ENCODE data around the gene PRKCB.

PRKCB gene

DNA sequence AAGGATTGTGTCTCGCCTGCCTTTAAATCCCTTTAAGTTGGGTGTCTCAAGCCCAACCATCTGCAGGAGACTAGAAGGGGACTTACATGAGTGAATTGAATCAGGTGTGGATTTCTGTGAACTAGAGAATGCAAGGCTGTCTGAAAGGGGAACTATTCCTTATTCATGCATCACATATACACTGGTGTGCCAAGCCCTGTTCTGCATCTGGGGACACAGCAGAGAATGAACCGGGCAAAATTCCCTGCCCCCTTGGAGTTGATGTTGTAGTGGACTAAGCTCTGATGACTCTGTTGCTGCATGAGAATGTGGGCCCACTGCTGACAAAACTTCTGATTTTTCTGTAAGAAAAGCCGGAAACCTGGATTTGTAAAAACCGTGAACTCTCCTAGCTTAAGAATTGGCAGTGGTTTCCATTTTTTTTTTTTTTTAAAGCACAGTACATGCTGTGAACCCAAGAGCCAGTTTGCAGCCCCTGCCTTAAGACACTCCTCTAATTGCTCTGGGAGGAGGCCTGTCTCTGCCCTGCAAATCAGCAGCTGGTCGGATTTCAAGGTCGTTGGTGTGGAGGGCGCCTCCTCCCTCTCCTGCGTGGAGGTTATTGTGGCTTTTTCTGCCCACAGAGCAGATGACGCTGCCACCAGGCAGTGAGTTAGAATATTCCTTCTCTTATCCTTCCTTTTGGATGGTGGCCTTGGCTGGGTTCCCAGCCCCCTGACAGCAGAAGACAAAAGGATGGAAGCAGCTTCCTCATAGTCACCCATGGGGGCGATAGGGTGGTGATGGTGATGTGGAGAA is 131.0 kb downstream of the PRKCB start:
- no peak for DNase-seq (ENCODE audit: low read depth, low spot score)

DNA sequence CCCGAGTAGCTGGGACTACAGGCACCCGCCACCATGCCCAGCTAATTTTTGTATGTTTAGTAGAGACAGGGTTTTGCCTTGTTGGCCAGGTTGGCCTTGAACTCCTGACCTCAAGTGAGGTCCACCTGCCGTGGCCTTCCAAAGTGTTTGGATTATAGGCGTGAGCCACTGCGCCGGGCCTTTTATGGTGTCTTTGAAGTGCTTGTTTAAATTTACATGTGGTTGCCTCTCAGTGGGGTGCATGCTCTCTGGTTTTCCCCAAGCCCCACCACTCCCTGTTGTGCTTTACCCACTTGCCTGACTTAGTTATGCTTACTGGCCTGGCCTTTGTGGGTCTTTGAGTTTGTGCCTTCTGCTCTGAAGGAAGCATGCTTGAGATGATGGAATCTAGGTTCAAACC is 132.0 kb downstream of the PRKCB start:
- DNase-seq (ENCODE audit: low read depth, low spot score), result no peak

DNA sequence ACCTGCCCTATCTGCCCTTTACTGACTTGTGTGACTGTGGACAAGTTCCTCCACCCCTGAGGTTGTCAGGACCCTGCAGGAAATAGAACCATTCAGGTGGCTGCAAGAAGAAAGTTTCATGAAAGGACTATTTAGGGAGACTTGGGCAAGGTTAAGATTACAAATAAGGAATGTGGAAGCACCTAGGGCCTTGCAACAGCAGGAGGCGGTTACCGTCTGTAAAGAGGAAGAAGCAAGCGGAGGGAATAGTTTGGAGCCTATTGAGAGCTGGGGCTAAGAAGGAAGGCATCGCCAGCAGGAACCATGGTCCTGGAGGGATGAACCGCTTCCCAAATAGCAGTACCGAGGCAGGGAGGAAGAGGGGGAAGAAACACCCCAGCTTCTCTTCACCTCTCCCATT is 132.4 kb downstream of the PRKCB start:
- DNase-seq (ENCODE audit: low read depth, low spot score), result no peak

GRCh38 chr16:23969468-23970297 is 133.9 kb downstream of the PRKCB start:
- no peak for DNase-seq (ENCODE audit: low read depth, low spot score)

- DNase-seq (ENCODE audit: low read depth, low spot score), result no peak
Measured at GRCh38 chr16:23974223-23974622, 138.4 kb downstream of the PRKCB start.

GRCh38 chr16:23975293-23975692 is 139.5 kb downstream of the PRKCB start:
- DNase-seq (ENCODE audit: low read depth, low spot score), result no peak

- no peak for DNase-seq (ENCODE audit: low read depth, low spot score)
Measured at GRCh38 chr16:23976091-23976490, 140.3 kb downstream of the PRKCB start.

GRCh38 chr16:23976524-23976923 is 140.7 kb downstream of the PRKCB start:
- no peak for DNase-seq (ENCODE audit: low read depth, low spot score)

DNA sequence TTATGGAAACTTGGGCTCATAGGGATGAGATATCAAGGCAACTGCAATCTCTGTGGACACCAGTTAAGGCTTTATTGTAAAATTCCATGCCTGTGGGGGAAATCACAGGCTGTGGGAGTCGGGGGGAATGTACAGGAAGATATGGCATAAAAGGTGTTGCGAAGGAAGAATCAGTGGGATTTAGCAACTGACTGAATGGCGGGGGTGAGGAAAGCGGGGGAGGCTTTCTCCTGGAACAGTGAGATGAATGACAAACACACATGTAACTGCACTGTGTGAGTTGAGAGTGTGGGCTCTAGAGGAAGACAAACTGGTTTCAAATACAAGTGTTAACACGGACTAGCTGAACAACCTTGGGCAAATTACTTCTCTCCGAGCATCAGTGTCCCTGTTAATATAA is 143.7 kb downstream of the PRKCB start:
- DNase-seq (ENCODE audit: low read depth, low spot score), result no peak

GRCh38 chr16:23979982-23980381 is 144.2 kb downstream of the PRKCB start:
- no peak for DNase-seq (ENCODE audit: low read depth, low spot score)

DNA sequence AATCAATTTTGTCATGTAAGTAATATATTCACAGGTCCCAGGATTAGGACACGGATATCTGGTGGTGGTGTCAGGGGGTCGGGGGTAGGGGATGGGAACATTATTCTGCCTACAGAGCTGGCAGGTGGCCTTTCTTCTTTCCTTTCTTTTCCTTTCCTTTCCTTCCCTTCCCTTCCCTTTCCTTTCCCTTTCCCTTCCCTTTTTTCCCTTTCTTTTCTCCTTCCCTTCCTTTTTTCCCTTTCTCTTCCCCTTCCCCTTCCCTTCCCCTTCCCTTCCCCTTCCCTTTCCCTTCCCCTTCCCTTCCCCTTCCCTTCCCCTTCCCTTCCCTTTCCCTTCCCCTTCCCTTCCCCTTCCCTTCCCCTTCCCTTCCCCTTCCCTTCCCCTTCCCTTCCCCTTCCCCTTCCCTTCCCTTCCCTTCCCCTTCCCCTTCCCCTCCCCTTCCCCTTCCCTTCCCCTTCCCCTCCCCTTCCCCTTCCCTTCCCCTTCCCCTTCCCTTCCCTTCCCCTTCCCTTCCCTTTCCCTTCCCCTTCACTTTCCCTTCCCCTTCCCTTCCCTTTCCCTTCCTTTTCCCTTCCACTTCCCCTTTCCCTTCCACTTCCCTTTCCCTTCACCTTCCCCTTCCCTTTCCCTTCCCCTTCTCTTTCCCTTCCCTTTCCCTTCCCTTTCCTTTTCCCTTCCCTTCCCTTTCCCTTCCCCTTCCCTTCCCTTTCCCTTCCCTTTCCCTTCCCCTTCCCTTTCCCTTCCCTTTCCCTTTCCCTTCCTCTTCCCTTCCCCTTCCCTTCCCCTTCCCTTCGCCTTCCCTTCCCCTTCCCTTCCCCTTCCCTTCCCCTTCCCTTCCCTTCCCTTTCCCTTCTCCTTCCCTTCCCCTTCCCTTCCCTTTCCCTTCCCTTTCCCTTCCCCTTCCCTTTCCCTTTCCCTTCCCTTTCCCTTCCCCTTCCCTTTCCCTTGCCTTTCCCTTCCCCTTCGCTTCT is 145.9 kb downstream of the PRKCB start:
- no peak for DNase-seq (ENCODE audit: low read depth, low spot score)

DNA sequence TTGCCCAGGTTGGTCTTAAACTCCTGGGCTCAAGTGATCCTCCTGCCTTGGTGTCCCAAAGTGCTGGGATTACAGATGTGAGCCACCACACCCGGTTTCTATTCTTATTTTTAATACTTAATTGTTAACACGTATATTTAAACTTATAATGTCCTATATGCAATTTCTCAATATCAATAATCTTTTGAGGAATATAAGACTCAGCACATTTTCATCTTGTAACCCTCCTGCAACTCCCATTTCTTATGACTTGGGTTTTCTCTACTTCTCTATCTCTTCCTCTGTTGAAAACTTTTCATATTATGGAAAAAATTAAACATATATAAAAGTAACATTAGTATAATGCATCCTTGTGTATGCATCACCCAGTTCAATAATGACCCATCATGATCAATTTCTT is 150.7 kb downstream of the PRKCB start:
- DNase-seq (ENCODE audit: low read depth, low spot score), result no peak

DNA sequence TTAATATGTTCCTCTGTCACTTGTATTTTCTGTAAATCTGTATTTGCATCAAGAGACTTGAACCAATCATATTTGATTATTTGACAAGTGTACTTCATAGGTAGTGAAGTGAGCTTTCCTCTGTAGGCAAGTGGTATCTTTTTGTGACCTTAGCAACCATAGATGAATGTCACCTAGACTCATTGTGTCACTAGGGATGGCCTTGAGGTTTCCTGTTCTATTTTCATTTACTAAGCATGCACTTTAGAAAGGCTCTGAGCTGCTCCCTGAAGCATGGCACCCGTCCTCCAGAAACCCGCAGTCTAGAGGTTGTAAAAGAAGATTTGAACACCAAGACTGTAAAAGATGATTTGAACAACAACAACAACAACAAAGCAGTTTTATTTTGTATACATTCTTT is 151.7 kb downstream of the PRKCB start:
- no peak for DNase-seq (ENCODE audit: low read depth, low spot score)

GRCh38 chr16:23990507-23990906 is 154.7 kb downstream of the PRKCB start:
- no peak for DNase-seq (ENCODE audit: low read depth, low spot score)

- no peak for DNase-seq (ENCODE audit: low read depth, low spot score)
Measured at GRCh38 chr16:23991066-23991465, 155.3 kb downstream of the PRKCB start.

DNA sequence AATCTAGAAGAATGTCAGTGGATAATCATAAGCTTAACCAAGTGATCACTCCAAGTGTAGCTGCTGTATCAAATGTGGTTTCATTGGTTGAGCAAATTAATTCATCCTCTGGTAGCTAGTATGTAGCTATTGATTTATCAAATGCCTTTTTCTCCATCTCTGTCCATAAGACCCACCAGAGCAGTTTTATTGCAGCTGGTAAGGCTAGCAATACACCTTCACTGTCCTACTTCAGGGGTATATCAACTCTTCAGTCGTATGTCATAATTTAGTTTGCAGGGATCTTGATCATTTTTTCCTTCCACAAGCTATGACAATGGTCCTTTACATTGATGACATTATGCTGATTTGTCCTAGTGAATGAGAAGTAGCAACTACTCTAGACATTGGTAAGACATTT is 158.8 kb downstream of the PRKCB start:
- no peak for DNase-seq (ENCODE audit: low read depth, low spot score)

DNA sequence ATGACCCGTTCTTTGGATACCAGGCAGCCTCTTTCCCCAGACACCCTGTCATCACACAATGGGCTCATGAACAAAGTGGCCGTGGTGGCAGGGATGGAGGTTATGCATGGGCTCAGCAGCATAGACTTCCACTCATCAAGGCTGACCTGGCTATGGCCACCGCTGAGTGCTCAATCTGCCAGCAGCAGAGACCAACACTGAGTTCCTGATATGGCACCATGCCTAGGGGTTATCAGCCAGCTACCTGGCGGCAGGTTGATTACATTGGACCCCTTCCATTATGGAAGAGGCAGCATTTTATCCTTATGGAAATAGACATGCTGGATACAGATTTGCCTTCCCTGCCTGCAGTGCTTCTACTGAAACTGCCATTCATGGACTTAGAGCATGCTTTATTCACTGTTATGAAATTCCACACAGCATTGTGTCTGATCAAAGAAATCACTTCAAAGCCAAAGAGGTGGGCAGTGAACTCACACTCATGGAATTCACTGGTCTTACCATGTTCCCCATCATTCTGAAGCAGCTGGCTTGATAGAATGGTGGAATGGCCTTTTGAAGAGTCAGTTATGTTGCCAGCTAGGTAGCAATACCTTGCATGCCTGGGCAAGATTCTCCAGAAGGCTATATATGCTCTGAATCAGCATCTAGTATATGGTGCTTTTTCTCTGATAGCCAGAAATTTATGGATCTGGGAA is 160.6 kb downstream of the PRKCB start:
- DNase-seq (ENCODE audit: low read depth, low spot score), result no peak

DNA sequence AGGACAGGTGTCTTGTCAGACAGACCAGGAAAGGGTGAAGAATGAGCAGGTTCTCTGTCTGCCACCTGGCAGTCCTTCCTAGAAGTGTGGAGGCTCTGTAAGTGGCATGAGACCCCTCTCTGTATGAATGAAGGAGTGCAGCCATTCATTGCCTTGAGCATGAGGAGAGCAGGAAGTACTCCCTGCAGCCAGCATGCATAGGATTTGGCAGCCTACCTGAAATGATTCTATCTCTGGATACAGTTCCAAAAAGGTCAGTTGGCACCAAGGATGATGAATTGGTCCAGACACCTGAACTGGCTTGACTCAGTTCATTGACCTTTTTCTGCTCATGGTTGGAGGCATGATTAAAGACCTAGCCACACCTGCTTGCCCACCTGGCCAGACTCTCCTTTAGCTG is 163.0 kb downstream of the PRKCB start:
- DNase-seq (ENCODE audit: low read depth, low spot score), result no peak

- DNase-seq (ENCODE audit: low read depth, low spot score), result no peak
Measured at GRCh38 chr16:23999663-24000062, 163.9 kb downstream of the PRKCB start.

DNA sequence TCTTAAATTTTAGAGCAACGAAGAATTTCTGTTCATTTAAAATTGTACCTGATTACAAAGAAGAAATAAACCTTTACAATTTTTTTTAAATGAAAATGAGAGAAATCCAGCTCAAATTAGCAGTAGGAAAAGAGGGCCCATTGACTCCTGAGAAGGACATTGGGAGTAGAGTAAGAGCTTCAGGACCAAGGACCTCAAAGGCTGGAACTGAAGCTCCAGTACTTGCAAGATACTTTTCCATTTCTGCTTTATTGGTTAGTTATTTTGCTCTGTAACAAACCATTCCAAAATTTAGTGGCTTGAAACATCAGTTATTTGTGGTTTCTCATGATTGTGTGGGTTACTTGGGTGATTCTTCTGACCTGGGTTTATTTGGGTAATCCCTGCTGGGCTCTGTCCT is 165.9 kb downstream of the PRKCB start:
- DNase-seq (ENCODE audit: low read depth, low spot score), result no peak

DNA sequence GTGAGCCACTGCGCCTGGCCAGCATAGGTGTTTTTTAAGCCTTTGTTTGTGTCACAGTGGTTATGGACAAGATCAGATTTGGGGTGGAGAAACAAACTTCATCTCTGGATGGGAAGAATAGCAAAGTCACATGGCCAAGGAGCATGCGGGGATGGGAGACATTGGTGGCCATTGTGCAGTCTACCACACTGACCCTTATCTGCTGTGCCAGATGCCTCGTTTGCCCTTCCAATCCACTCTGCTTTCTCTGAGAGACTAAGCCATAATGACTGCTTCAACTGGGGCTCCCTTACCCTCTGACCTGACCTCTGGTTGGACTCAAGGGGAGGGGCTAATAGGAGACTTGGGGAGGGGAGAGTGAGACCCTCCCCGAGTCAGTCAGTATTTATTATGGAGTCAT is 166.8 kb downstream of the PRKCB start:
- DNase-seq (ENCODE audit: low read depth, low spot score), result no peak

Data from activated naive CD8-positive, alpha-beta T cell treated with anti-CD3 and anti-CD28 coated beads, Interleukin-2, amount 50 U/mL, for 16 hours (primary cell).